Measurements from ENCODE around the gene TRIO. TPM values are rescaled to one million over a fixed set of nuclear protein-coding genes. Genes with fewer than 3 reads are reported as not detected.

Gene TRIO
- total and polyA plus RNA-seq, 2 of the 8 experiments (the other 6 are each of a cell fraction or from before 2014, with no cell fraction given): 35.1 to 69.1 TPM

DNA sequence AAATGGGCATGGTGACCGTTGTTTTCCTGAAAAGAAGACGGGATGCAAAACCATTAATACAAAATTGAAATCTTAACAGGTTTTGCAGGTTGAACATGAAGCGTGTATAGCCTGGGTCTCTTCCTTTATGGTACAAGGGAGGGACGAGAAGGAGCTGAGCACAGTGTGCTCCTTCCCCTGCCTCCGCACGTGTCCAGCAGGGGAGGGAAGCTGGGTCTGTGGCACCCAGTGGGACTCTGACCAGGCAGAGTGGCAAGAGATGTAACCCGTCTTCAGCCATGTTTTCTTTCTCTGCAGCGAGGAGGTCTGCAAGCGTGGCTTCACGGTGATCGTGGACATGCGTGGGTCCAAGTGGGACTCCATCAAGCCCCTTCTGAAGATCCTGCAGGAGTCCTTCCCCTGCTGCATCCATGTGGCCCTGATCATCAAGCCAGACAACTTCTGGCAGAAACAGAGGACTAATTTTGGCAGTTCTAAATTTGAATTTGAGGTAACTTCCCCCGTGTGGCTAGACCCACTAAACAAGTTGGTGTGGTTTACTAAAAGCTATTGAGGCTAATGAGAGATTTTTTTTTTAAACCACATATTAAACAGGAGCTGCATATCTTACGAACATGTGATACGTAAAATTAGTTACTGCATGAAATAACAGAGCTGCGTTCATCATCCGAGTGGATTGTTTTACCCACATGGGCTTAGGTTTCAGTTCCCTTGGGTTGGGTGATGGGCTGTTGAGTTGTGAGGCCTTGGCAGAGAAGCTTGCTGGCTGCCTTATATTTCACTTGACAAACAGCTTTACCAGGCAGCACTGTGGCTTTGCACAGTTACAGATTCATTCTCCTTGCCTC, 143.7 kb downstream of the TRIO start (continued):
- TF ChIP-seq, protein P1, sequence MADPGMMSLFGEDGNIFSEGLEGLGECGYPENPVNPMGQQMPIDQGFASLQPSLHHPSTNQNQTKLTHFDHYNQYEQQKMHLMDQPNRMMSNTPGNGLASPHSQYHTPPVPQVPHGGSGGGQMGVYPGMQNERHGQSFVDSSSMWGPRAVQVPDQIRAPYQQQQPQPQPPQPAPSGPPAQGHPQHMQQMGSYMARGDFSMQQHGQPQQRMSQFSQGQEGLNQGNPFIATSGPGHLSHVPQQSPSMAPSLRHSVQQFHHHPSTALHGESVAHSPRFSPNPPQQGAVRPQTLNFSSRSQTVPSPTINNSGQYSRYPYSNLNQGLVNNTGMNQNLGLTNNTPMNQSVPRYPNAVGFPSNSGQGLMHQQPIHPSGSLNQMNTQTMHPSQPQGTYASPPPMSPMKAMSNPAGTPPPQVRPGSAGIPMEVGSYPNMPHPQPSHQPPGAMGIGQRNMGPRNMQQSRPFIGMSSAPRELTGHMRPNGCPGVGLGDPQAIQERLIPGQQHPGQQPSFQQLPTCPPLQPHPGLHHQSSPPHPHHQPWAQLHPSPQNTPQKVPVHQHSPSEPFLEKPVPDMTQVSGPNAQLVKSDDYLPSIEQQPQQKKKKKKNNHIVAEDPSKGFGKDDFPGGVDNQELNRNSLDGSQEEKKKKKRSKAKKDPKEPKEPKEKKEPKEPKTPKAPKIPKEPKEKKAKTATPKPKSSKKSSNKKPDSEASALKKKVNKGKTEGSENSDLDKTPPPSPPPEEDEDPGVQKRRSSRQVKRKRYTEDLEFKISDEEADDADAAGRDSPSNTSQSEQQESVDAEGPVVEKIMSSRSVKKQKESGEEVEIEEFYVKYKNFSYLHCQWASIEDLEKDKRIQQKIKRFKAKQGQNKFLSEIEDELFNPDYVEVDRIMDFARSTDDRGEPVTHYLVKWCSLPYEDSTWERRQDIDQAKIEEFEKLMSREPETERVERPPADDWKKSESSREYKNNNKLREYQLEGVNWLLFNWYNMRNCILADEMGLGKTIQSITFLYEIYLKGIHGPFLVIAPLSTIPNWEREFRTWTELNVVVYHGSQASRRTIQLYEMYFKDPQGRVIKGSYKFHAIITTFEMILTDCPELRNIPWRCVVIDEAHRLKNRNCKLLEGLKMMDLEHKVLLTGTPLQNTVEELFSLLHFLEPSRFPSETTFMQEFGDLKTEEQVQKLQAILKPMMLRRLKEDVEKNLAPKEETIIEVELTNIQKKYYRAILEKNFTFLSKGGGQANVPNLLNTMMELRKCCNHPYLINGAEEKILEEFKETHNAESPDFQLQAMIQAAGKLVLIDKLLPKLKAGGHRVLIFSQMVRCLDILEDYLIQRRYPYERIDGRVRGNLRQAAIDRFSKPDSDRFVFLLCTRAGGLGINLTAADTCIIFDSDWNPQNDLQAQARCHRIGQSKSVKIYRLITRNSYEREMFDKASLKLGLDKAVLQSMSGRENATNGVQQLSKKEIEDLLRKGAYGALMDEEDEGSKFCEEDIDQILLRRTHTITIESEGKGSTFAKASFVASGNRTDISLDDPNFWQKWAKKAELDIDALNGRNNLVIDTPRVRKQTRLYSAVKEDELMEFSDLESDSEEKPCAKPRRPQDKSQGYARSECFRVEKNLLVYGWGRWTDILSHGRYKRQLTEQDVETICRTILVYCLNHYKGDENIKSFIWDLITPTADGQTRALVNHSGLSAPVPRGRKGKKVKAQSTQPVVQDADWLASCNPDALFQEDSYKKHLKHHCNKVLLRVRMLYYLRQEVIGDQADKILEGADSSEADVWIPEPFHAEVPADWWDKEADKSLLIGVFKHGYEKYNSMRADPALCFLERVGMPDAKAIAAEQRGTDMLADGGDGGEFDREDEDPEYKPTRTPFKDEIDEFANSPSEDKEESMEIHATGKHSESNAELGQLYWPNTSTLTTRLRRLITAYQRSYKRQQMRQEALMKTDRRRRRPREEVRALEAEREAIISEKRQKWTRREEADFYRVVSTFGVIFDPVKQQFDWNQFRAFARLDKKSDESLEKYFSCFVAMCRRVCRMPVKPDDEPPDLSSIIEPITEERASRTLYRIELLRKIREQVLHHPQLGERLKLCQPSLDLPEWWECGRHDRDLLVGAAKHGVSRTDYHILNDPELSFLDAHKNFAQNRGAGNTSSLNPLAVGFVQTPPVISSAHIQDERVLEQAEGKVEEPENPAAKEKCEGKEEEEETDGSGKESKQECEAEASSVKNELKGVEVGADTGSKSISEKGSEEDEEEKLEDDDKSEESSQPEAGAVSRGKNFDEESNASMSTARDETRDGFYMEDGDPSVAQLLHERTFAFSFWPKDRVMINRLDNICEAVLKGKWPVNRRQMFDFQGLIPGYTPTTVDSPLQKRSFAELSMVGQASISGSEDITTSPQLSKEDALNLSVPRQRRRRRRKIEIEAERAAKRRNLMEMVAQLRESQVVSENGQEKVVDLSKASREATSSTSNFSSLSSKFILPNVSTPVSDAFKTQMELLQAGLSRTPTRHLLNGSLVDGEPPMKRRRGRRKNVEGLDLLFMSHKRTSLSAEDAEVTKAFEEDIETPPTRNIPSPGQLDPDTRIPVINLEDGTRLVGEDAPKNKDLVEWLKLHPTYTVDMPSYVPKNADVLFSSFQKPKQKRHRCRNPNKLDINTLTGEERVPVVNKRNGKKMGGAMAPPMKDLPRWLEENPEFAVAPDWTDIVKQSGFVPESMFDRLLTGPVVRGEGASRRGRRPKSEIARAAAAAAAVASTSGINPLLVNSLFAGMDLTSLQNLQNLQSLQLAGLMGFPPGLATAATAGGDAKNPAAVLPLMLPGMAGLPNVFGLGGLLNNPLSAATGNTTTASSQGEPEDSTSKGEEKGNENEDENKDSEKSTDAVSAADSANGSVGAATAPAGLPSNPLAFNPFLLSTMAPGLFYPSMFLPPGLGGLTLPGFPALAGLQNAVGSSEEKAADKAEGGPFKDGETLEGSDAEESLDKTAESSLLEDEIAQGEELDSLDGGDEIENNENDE (IDR thresholded peaks at IDR 0.05; ENCODE audit: insufficient replicate concordance, low read length): no peak
- TF ChIP-seq CBX8 (IDR thresholded peaks at IDR 0.05; ENCODE audit: borderline replicate concordance, low read depth, low read length): no peak
- TF ChIP-seq, protein P2, sequence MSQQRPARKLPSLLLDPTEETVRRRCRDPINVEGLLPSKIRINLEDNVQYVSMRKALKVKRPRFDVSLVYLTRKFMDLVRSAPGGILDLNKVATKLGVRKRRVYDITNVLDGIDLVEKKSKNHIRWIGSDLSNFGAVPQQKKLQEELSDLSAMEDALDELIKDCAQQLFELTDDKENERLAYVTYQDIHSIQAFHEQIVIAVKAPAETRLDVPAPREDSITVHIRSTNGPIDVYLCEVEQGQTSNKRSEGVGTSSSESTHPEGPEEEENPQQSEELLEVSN (IDR thresholded peaks at IDR 0.05): no peak
- no peak for TF ChIP-seq CHD2 (IDR thresholded peaks at IDR 0.05; ENCODE audit: low read length)
- TF ChIP-seq TBP (IDR thresholded peaks at IDR 0.05; ENCODE audit: low read depth, low read length): no peak
- no peak for TF ChIP-seq CTBP2 (IDR thresholded peaks at IDR 0.05; ENCODE audit: borderline replicate concordance, insufficient read depth, insufficient read length, low read length)
- no peak for TF ChIP-seq ASH2L (IDR thresholded peaks at IDR 0.05; ENCODE audit: low read length)
